OCI-LY1 (cell line): Measurements from ENCODE around the gene CTU1.

Source experiments
- H2AFZ ChIP-seq: fragments of 200-600 bp; sonication (generic), shearing (Covaris generic); 2 replicates; pipeline ENCODE4 v1.6.0; 2014; ENCODE audit warnings: antibody characterized with exemption, mild to moderate bottlenecking, low read length
- H3F3A ChIP-seq: fragments of 200-600 bp; sonication (generic), shearing (Covaris generic); 2 replicates; pipeline ENCODE4 v1.6.0; 2014; ENCODE audit warnings: mild to moderate bottlenecking, antibody characterized with exemption, low read length, moderate library complexity; ENCODE audit not compliant: insufficient read depth
- H3K27ac ChIP-seq: fragments of 200-600 bp; sonication (generic); 2 replicates; pipeline ENCODE4 v1.5.1; 2014; ENCODE audit warnings: low read length, mixed run types, mild to moderate bottlenecking, low read depth; ENCODE audit not compliant: poor library complexity, severe bottlenecking
- H3K27me3 ChIP-seq: fragments of 200-600 bp; sonication (generic); 2 replicates; pipeline ENCODE4 v1.6.0; 2014; ENCODE audit warnings: antibody characterized with exemption, mild to moderate bottlenecking, low read length, moderate library complexity; ENCODE audit not compliant: insufficient read depth
- H3K36me3 ChIP-seq: fragments of 200-600 bp; sonication (generic); 2 replicates; pipeline ENCODE4 v1.6.1; 2014; ENCODE audit warnings: mild to moderate bottlenecking, antibody characterized with exemption, low read length, moderate library complexity, mixed read lengths; ENCODE audit not compliant: insufficient read depth
- H3K4me1 ChIP-seq: fragments of 200-600 bp; sonication (generic); 2 replicates; pipeline ENCODE4 v1.5.1; 2014; ENCODE audit warnings: mild to moderate bottlenecking, low read length, moderate library complexity; ENCODE audit not compliant: insufficient read depth, severe bottlenecking
- H3K4me2 ChIP-seq: fragments of 200-600 bp; sonication (generic), shearing (Covaris generic); 2 replicates; pipeline ENCODE4 v1.6.1; 2014; ENCODE audit warnings: low read length
- H3K4me3 ChIP-seq: fragments of 200-600 bp; sonication (generic); 2 replicates; pipeline ENCODE4 v1.5.1; 2014; ENCODE audit warnings: low read length, low read depth, mild to moderate bottlenecking, mixed read lengths; ENCODE audit not compliant: poor library complexity, severe bottlenecking
- H3K79me2 ChIP-seq: fragments of 200-600 bp; shearing (Covaris generic); 2 replicates; pipeline ENCODE4 v1.6.1; 2016; ENCODE audit warnings: mixed run types, low read length, mixed read lengths; ENCODE audit not compliant: insufficient read depth
- H3K9ac ChIP-seq: fragments of 200-600 bp; sonication (generic), shearing (Covaris generic); 2 replicates; pipeline ENCODE4 v1.6.1; 2014; ENCODE audit warnings: mild to moderate bottlenecking, low read length, mixed read lengths
- H3K9me2 ChIP-seq: fragments of 200-600 bp; sonication (generic), shearing (Covaris generic); 2 replicates; pipeline ENCODE4 v1.6.1; 2014; ENCODE audit warnings: low read depth, mild to moderate bottlenecking, low read length, mixed read lengths
- H3K9me3 ChIP-seq: fragments of 200-600 bp; shearing (Covaris generic); 2 replicates; pipeline ENCODE4 v1.6.1; 2014; ENCODE audit warnings: low read length, mixed read lengths
- H4K20me1 ChIP-seq: fragments of 200-600 bp; sonication (generic), shearing (Covaris generic); 2 replicates; pipeline ENCODE4 v1.6.0; 2016; ENCODE audit warnings: mild to moderate bottlenecking, low read length; ENCODE audit not compliant: insufficient read depth
- EZH2 ChIP-seq: fragments of 200-600 bp; sonication (generic), shearing (Covaris generic); IDR thresholded peaks from 2 replicates; pipeline ENCODE4 v1.8.0; 2017; ENCODE audit warnings: borderline replicate concordance, mixed run types, mild to moderate bottlenecking, antibody characterized with exemption, low read length, moderate library complexity, mixed read lengths
- TF ChIP-seq, protein P1 (sequence below): fragments of 200-600 bp; sonication (generic), shearing (Covaris generic); IDR thresholded peaks from 2 replicates; pipeline ENCODE4 v1.5.1; 2017; ENCODE audit warnings: mild to moderate bottlenecking, antibody characterized with exemption, low read length, moderate library complexity, mixed read lengths

CTU1 gene

DNA sequence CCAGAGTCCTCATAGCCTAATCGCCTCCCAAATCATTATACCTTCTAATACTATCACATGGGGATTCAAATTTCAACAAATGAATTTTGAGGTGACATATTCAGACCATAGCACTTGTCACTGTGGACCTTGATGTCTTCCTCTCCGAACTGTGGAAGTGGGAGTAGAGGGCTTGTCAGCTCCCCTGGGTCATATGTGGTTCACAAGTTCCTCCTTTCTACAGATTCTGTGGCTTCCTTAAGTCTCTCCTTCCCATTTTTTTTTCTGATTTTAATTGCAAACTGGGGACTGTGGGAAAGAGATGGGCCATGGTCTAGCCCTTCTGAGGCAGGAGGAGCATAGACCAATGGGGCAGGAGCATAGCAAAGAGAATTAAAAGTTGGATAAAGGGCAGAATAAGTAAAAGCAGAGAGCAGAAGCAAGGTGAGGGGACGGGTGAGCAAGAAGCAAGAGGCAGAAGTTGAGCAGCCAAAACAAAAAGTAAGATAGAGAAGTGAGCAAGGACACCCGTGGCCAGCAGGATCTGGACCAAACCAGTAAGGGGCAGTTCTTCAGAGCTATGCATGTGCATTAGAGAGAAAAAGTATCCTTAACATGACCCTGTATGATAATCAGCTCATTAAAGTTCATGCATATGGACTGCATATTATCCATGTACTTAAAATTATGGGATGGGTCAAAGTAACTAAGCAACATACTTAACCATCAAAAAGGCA is 31.2 kb upstream of the CTU1 start:
- TF ChIP-seq, protein P1, sequence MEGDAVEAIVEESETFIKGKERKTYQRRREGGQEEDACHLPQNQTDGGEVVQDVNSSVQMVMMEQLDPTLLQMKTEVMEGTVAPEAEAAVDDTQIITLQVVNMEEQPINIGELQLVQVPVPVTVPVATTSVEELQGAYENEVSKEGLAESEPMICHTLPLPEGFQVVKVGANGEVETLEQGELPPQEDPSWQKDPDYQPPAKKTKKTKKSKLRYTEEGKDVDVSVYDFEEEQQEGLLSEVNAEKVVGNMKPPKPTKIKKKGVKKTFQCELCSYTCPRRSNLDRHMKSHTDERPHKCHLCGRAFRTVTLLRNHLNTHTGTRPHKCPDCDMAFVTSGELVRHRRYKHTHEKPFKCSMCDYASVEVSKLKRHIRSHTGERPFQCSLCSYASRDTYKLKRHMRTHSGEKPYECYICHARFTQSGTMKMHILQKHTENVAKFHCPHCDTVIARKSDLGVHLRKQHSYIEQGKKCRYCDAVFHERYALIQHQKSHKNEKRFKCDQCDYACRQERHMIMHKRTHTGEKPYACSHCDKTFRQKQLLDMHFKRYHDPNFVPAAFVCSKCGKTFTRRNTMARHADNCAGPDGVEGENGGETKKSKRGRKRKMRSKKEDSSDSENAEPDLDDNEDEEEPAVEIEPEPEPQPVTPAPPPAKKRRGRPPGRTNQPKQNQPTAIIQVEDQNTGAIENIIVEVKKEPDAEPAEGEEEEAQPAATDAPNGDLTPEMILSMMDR: no peak
- no peak for TF ChIP-seq EZH2
- Histone ChIP-seq H4K20me1 (no peaks in the 10 kb centered on the region), H3K9me2 (no peaks in the 10 kb centered on the region), H3K9ac (no peak overlapping the region), H3K36me3 (no peaks in the 10 kb centered on the region), H3K4me2 (no peak overlapping the region), H3K79me2 (no peaks in the 10 kb centered on the region), H3K27me3 (peaks cover 13% of the 10 kb centered on the region), H3F3A (no peaks in the 10 kb centered on the region), H3K4me3 (no peak overlapping the region), H3K9me3 (no peaks in the 10 kb centered on the region), H3K4me1 (no peaks in the 10 kb centered on the region), H3K27ac (no peak overlapping the region), H2AFZ (no peak overlapping the region)

DNA sequence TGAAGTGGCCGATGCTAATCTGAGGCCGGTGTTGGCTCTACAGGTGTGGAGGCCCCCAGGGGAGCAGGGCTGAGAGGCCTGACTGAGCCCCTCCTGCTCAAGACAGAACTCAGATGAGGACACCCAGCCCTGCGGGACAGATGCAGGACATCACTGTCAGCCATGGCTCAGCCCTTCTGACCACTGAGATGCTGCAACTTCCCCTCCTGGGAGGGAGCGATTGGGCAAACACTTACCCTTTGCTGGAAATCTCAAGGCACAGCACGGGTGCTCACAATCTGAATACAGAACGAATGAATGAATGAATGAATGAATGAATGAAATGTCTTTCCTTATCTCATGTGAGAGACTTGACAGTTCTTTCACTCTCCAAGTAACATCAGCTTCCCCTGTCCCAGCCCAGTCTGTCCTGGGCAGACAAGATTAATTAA is 30.4 kb upstream of the CTU1 start:
- TF ChIP-seq, protein P1: no peak
- no peak for TF ChIP-seq EZH2
- no peak overlapping the region for H3K4me2 ChIP-seq
- H3K9me2 ChIP-seq: no peaks in the 10 kb centered on the region
- H2AFZ ChIP-seq: no peak overlapping the region
- H3K36me3 ChIP-seq: no peaks in the 10 kb centered on the region
- peaks cover 13% of the 10 kb centered on the region for H3K27me3 ChIP-seq
- no peaks in the 10 kb centered on the region for H3K79me2 ChIP-seq
- H3K9ac ChIP-seq: no peak overlapping the region
- no peaks in the 10 kb centered on the region for H4K20me1 ChIP-seq
- no peaks in the 10 kb centered on the region for H3K4me1 ChIP-seq
- H3K9me3 ChIP-seq: no peaks in the 10 kb centered on the region
- H3K4me3 ChIP-seq: no peak overlapping the region
- no peaks in the 10 kb centered on the region for H3F3A ChIP-seq
- no peak overlapping the region for H3K27ac ChIP-seq

DNA sequence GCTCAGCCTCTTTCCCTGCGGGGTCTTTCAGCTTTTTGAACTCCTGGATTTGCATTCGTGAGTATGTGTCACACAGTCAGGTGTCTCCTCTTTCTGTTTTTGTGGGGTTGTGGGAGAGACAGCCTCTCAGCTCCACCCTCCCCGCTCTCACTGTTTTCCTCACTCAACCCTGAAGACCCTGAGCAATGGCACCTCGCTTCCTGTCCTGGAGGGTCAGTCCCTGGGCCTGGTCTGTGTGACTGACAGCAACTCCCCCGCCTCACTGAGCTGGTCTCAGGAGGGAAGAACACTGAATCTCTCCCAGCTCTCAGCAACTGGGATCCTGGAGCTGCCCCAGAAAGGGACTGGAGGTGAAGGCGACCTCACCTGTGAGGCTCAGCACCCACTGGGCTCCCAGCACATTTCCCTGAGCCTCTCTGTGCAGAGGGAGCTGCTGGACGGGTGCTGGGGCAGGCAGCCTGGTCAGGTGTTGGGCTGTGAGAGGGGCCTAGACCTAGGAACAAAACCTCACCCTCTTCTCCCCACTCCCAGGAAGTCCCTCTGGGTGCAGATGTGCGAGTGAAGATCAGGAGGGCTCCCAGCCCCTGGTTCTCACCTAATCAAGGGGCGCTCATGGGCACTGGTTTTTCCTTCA is 29.7 kb upstream of the CTU1 start:
- H3F3A ChIP-seq: no peaks in the 10 kb centered on the region
- no peak overlapping the region for H3K4me3 ChIP-seq
- H3K4me1 ChIP-seq: no peaks in the 10 kb centered on the region
- H3K27ac ChIP-seq: no peak overlapping the region
- H3K9ac ChIP-seq: no peak overlapping the region
- H4K20me1 ChIP-seq: no peaks in the 10 kb centered on the region
- H3K4me2 ChIP-seq: no peak overlapping the region
- no peaks in the 10 kb centered on the region for H3K36me3 ChIP-seq
- no peaks in the 10 kb centered on the region for H3K9me2 ChIP-seq
- H3K27me3 ChIP-seq: peaks cover 13% of the 10 kb centered on the region
- H2AFZ ChIP-seq: no peak overlapping the region
- no peaks in the 10 kb centered on the region for H3K79me2 ChIP-seq
- no peak for TF ChIP-seq EZH2
- TF ChIP-seq, protein P1: no peak
- no peaks in the 10 kb centered on the region for H3K9me3 ChIP-seq
